RPMI8226 (cell line): ENCODE results near the gene SPATA2L.

Experiments
- DNase-seq: peaks from one replicate; pipeline ENCODE4 v3.0.0-alpha.2; 2015

SPATA2L gene

GRCh38 chr16:89727406-89728120 lies 26.1 kb upstream of the SPATA2L start:
- DNase-seq, result no peak

GRCh38 chr16:89723279-89724250 lies 22.1 kb upstream of the SPATA2L start:
- no peak for DNase-seq

GRCh38 chr16:89722392-89723278 lies 21.1 kb upstream of the SPATA2L start:
- DNase-seq, result peak; percentile 83

GRCh38 chr16:89721546-89722391 lies 20.3 kb upstream of the SPATA2L start:
- DNase-seq, result peak; percentile 84

- peak; percentile 85 for DNase-seq
These were observed 19.5 kb upstream of the SPATA2L start, which contains the start of the genes VPS9D1 and ZNF276 for GRCh38 chr16:89720813-89721545. VPS9D1 (minus strand) TSS chr16:89720898; CDS start chr16:89720861, 37 bp downstream. ZNF276 (plus strand) TSS chr16:89721537; CDS start chr16:89721641, 104 bp downstream.

GRCh38 chr16:89720551-89720812 lies 19.0 kb upstream of the SPATA2L start:
- no peak for DNase-seq

GRCh38 chr16:89717688-89718505 lies 16.4 kb upstream of the SPATA2L start:
- no peak for DNase-seq

GRCh38 chr16:89716916-89717687 lies 15.6 kb upstream of the SPATA2L start:
- DNase-seq, result no peak

GRCh38 chr16:89716493-89716892 lies 15.0 kb upstream of the SPATA2L start:
- DNase-seq, result no peak

GRCh38 chr16:89712274-89712781 lies 10.8 kb upstream of the SPATA2L start:
- DNase-seq, result peak; percentile 21

GRCh38 chr16:89711601-89712273 lies 10.2 kb upstream of the SPATA2L start:
- DNase-seq, result peak; percentile 80

GRCh38 chr16:89710709-89711564 lies 9.4 kb upstream of the SPATA2L start:
- DNase-seq, result no peak

- DNase-seq, result no peak
These were observed 8.4 kb upstream of the SPATA2L start for GRCh38 chr16:89709716-89710432.

GRCh38 chr16:89709166-89709565 lies 7.7 kb upstream of the SPATA2L start:
- no peak for DNase-seq

GRCh38 chr16:89708481-89708931 lies 7.0 kb upstream of the SPATA2L start:
- DNase-seq, result no peak

- DNase-seq, result no peak
These were observed 6.2 kb upstream of the SPATA2L start for GRCh38 chr16:89707695-89708094.
